ENCODE results near the gene CLK2.
"Not testable (repeated sequence)": the region's sequence is repeated elsewhere in the genome, so short reads cannot be mapped to it uniquely, and the experiment has no call there.

The CLK2 gene

DNA sequence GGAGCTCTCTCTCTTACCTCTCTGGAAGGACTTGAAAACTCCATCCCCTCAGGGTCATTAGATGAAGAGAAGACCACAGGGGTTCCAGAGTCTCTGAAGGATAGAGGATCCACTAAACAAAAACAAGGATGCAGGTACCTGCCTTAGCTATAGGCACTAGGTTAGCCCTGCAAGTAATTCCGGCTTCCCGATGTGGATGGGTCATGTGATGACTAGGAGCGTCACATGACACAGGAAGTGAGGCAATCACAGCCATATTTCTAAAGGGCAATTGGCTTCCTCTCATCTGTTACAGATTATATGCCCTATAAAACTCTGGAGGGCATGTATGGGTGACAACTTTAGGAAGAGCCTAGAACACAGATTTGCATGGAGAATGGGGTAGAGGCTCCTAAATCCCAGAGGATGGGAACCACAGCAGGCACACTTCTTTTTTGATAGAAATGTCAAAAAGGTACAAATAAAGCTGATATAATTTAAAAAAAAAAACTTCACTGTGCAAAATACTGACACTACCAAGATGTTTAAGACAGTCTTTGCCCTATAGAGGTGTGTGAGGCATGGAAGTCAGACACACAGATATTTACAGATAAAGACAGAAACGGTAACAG is 32.1 kb downstream of the CLK2 start:
- DNase-seq, result peak; percentile 78 to 82

DNA sequence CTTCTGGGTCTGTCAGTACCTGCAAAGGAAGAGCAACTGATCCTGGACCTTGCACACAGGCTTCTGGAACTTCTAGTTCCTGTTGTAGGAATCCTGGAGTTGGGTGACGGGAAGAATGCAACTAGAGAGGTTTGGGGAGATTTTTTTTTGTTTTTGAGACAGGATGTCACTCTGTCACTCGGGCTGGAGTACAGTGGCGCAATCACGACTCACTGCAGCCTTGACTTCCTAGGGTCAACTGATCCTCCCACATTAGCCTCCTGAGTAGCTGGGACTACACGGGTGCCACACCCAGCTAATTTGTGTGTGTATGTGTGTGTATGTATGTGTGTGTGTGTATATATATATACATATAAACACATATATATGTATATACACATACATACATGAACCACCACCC is 36.9 kb downstream of the CLK2 start:
- DNase-seq, result no peak

DNA sequence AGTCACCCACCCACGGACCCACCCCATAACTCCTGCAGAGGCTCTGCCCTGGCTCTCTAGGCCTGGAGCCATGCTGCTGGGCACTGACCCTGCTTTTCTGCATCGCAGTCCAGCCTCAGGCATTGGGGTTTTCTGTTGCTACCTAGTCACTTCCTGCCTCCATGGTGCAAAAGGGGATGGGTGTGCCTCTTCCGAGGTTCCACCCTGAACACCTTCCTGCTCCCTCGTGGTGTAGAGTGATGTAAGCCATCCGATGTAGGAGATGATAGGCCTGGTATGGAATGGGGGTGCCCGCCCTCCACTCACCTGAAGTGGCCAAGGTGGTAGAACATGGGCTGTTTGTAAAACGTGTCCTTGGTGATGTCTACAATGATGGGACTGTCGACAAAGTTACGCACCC is 37.9 kb downstream of the CLK2 start:
- DNase-seq, result not testable (repeated sequence)

- not testable (repeated sequence) for DNase-seq
These were observed 39.8 kb downstream of the CLK2 start for GRCh38 chr1:155233502-155233901.

- DNase-seq, result not testable (repeated sequence)
These were observed 41.0 kb downstream of the CLK2 start for GRCh38 chr1:155232001-155232978.

- DNase-seq, result not testable (repeated sequence)
These were observed 42.0 kb downstream of the CLK2 start for GRCh38 chr1:155231302-155231701.

DNA sequence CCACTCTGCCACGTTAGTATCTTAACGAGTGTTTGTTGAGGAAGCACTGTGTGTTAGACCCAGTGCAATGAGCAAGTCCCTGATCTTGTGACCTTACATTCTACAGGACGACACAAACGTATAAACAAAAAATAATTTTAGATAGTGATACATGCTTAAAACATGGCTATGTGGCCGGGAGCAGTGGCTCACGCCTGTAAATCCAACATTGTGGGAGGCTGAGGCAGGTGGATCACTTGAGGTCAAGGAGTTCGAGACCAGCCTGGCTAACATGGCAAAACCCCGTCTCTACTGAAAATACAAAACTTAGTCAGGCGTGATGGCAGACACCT is 45.2 kb downstream of the CLK2 start:
- no peak for DNase-seq

DNA sequence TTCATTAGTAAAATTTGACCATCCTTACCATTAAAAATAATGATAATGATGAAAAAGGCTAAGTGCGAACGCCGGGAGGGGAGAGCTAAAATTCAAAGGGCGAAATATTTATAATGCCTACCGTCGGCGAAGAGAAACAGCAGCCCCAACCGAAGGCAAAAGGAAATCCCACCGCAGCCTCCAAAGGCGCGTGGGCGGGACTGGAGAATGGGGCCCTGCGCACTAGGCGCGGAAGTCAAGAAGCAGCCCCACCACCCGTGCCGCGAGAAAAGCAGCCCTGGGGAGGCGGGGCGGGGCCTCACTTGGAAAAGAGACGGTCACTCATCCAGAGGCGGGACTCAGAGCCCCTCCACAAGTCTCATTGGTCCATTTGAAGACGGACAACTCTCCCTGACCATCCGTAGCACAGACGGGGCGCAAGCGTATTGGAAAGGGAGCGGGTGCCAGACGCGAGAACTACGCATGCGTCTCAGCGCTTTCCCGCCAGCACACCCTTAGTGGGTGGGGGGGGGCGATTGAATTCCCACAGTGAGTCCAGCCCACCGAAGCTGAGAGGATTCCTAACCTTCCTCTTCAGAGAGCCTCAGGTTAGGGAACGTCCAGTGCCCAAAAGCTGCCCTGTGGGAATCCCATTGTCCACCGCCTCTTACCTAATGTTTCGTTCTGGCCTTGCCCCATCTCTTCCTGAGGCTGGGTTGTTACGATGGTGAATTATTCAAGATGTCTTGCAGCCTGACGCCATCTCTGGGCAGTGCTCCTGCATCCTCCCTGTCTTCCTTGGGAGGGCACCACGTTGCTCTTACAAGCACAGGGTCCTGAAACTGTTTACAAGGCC is 45.8 kb downstream of the CLK2 start:
- DNase-seq, result peak; percentile 99

DNA sequence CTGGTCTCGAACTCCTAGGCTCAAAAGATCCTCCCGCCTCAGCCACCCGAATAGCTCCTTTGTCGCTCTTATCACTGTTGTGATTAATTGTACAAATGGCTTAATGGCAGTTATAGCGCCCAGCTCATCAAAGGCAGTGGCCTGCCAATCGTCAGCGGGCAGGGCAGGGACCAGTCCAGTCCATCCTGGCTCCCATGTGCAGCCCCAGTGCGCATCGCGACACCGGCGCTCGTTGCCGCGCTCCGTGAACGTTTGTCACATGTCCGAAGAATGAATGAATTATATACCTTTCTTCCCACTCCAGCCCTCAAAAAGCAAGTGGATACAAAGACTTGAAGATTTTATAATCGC is 46.4 kb downstream of the CLK2 start:
- peak in 1 of 2 experiments; percentile 54 for DNase-seq

DNA sequence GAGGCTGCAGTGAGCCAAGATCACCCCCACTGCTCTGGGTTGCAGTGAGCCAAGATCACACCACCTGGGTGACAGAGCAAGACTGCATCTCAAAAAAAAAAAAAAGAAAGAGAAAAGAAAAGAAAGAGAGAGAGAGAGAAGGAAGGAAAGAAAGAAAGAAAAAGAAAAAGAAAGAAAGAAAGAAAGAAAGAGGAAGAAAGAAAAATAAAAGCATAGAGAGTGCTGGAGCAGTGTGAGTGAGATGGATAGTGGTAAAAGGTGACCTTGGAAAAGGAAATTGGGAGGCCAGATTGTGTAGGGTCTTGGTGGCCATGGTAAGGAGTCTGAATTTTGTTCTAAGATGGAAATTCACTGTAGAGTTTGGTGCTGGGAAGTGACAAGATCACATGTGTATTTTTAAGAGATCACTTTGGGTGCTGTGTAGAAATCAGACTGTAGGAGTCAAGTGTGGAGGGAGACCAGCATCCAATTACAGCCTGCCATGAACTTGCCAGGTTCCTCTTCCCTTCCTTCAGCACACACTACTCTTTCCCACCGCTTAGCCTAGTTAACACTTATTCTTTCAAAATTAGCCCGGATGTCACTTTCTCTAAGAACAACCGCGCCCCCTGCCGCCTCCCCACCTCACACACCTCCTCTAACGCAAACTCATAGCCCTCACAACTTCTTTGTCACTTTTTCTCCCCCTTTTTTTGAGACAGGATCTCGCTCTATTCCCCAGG is 47.0 kb downstream of the CLK2 start:
- peak; percentile 98 to 99 for DNase-seq

DNA sequence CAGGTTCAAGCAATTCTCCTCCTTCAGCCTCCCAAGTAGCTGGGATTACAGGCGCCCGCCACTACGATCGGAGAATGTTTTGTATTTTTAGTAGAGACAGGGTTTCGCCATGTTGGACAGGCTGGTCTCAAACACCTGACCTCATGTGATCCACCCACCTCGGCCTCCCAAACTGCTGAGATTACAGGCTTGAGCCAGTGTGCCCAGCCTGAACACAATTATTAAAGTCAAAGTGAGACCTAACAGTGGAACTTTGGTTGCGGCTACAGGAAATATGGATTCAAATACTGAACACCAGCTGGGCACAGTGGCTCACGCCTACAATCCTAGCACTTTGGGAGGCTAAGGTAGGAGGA is 47.9 kb downstream of the CLK2 start:
- not testable (repeated sequence) for DNase-seq

DNA sequence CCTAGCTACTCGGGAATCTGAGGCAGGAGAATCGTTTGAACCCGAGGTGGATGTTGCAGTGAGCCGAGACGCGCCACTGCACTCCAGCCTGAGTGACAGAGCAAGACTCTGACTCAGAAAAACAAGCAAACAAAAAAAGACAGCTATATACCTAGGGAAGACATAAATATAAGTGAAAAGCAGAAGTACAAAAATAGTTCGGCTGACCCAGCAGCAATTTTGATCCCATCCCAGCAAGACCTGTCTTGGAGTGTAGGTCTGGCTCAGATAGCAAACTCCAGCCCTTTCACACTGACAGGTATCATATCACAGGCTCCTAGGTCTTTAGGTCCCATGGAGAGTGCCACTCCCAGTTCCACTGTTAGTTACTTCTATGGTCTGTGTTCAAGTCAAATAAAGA is 50.3 kb downstream of the CLK2 start:
- DNase-seq, result peak; percentile 27 to 42

DNA sequence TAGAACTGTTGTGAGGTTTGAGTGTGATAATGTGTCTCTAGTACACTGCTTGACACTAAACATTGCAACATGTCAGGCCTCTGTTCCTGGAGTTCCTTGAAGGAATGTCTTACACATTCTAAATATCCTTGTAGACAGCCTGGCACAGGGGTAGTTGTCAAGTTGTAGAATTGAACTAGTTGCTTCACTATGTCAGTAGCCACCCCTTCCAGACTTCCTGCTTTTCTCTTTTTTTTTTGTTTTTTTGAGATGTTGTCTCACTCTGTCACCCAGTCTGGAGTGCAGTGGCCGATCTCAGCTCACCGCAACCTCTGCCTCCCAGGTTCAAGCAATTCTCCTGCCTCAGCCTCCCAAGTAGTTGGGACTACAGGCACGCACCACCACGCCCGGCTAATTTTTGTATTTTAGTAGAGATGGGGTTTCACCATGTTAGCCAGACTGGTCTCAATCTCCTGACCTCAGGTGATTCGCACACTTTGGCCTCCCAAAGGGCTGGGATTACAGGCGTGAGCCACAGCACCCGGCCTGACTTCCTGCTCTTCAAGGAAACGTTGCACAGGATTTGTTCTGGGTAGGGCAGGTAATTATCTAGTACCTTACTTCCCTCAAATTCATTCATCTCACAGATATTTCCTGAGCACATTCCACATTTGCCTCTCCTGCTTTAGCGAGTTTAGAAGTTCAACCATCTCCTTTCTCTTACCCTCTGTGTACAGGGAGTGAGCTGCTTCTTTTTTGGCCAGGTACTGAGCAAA is 52.9 kb downstream of the CLK2 start:
- not testable (repeated sequence) for DNase-seq

DNA sequence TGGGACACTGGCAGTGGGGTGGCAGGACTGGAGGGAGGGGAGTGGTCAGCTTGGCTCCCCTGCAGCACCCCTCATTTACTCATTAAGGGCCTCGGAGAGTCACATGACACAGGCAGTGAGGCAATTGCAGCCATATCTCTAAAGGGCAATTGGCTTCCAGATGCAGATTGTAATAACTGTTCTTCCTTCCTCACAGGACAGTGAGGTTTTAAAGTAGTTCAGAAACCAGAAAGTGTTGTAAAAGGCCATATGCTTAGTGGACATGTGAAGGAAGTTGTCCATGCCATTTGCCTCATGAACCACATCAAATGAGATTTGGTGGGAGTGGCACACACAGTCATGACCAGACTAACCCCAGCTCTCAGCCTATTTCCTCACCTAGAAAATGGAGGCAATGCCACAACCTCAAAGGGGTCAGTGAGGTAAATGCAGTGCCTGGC is 53.7 kb downstream of the CLK2 start:
- peak in 1 of 2 experiments; percentile 24 for DNase-seq

DNA sequence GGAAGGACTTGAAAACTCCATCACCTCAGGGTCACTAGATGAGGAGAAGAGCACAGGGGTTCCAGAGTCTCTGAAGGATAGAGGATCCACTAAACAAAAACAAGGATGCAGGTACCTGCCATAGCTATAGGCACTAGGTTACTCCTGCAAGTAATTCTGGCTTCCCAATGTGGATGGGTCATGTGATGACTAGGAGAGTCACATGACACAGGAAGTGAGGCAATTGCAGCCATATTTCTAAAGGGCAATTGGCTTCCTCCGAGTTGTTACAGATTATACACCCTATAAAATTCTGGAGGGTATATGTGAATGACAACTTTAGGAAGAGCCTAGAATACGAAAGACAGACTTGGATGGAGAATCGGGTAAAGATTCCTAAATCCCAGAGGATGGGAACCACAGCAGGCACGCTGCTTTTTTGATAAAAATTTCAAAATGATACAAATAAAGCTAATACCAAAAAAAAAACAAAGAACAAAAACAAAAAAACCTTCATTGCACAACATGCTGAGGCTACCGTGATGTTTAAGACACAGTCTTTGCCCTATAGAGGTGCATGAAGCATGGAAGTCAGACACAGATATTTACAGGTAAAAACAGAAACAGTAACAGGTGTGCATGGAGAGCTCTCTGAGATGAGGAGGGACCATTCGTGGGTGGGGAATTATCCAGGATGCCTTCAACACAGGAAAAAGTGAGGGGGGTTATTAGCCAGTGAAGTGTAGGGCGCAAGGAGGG is 54.3 kb downstream of the CLK2 start:
- peak; percentile 34 to 37 for DNase-seq

DNA sequence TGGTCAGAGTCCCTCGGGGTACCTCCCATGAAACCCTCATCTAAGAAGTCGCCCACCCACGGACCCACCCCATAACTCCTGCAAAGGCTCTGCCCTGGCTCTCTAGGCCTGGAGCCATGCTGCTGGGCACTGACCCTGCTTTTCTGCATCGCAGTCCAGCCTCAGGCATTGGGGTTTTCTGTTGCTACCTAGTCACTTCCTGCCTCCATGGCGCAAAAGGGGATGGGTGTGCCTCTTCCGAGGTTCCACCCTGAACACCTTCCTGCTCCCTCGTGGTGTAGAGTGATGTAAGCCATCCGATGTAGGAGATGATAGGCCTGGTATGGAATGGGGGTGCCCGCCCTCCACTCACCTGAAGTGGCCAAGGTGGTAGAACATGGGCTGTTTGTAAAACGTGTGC is 58.6 kb downstream of the CLK2 start:
- DNase-seq, result not testable (repeated sequence)
